Nephron progenitor cell (in vitro differentiated cells): ENCODE results near the gene CMTM7.
A peak's percentile ranks its signal among the peaks of the same experiment; 100 is the strongest.

Source experiments
- DNase-seq: peaks from one replicate; pipeline ENCODE4 v3.0.0; 2021
- H3K27ac Mint-ChIP-seq: 2 replicates; pipeline ENCODE4 v1.8.0; 2021; ENCODE audit warnings: mild to moderate bottlenecking, moderate library complexity, mixed read lengths
- H3K27me3 Mint-ChIP-seq: 2 replicates; pipeline ENCODE4 v1.8.0; 2021; ENCODE audit warnings: mild to moderate bottlenecking, low read depth, mixed read lengths; ENCODE audit not compliant: poor library complexity
- H3K36me3 Mint-ChIP-seq: 2 replicates; pipeline ENCODE4 v1.8.0; 2021; ENCODE audit warnings: low read depth, mixed read lengths
- H3K4me1 Mint-ChIP-seq: 2 replicates; pipeline ENCODE4 v1.8.0; 2021; ENCODE audit warnings: mixed read lengths
- H3K4me3 Mint-ChIP-seq: 2 replicates; pipeline ENCODE4 v1.8.0; 2021; ENCODE audit warnings: mild to moderate bottlenecking, moderate library complexity, mixed read lengths
- H3K9me3 Mint-ChIP-seq: 2 replicates; pipeline ENCODE4 v1.8.0; 2021; ENCODE audit warnings: mild to moderate bottlenecking, moderate library complexity, mixed read lengths
- TF ChIP-seq, protein P1 (sequence below): fragments of 200-600 bp; sonication (generic); IDR thresholded peaks from 2 replicates; pipeline ENCODE4 v1.5.0; 2021; ENCODE audit warnings: antibody characterized with exemption

CMTM7 gene

DNA sequence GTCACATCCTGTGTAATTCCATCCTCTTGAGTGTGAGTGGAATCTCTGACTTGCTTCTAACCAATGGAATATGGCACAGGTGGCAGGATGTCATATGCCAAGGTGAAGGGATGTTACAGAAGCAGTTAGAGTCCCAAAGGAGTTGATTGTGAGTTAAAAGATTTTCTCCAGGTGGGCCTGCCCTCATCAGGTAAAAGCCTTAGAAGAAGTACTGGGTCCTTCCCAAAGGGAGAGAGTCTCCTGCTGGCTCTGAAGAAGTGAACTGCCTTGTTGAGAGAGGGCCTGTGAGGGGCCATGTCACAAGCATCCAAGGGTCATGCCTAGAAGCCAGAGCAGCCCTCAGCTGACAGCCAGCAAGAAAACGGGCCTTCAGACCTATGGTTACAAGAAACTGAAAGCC, 13.1 kb downstream of the CMTM7 start:
- TF ChIP-seq, protein P1, sequence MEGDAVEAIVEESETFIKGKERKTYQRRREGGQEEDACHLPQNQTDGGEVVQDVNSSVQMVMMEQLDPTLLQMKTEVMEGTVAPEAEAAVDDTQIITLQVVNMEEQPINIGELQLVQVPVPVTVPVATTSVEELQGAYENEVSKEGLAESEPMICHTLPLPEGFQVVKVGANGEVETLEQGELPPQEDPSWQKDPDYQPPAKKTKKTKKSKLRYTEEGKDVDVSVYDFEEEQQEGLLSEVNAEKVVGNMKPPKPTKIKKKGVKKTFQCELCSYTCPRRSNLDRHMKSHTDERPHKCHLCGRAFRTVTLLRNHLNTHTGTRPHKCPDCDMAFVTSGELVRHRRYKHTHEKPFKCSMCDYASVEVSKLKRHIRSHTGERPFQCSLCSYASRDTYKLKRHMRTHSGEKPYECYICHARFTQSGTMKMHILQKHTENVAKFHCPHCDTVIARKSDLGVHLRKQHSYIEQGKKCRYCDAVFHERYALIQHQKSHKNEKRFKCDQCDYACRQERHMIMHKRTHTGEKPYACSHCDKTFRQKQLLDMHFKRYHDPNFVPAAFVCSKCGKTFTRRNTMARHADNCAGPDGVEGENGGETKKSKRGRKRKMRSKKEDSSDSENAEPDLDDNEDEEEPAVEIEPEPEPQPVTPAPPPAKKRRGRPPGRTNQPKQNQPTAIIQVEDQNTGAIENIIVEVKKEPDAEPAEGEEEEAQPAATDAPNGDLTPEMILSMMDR, result no peak
- no peak overlapping the region for H3K4me3 Mint-ChIP-seq
- no peak for DNase-seq
- H3K27me3 Mint-ChIP-seq, result peaks cover 3% of the 10 kb centered on the region
- peaks cover 25% of the 10 kb centered on the region for H3K36me3 Mint-ChIP-seq
- no peak overlapping the region for H3K27ac Mint-ChIP-seq
- no peaks in the 10 kb centered on the region for H3K9me3 Mint-ChIP-seq
- peaks cover 44% of the 10 kb centered on the region for H3K4me1 Mint-ChIP-seq

DNA sequence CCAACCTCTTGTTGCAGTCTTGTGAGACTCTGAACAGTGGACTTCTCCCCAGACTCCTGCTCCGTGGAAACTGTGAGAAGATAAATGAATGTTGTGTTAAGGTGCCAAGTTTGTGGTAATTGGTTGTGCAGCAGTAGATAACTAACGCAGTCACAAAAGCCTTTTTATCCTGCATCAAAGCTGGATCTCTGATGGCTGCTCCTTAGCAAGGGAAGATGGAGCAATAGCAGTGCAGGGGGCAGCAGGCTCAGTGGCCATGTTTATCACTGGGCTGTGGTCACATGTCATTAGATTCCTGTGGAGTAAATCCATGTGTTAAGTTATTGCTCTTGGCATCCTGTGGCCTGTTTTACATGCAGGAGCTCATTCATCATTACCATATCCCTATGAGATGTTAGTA, 13.5 kb downstream of the CMTM7 start:
- DNase-seq, result no peak
- TF ChIP-seq, protein P1, result no peak
- H3K4me3 Mint-ChIP-seq, result no peak overlapping the region
- peaks cover 25% of the 10 kb centered on the region for H3K36me3 Mint-ChIP-seq
- peaks cover 3% of the 10 kb centered on the region for H3K27me3 Mint-ChIP-seq
- H3K4me1 Mint-ChIP-seq, result peaks cover 48% of the 10 kb centered on the region
- H3K27ac Mint-ChIP-seq, result no peak overlapping the region
- H3K9me3 Mint-ChIP-seq, result no peaks in the 10 kb centered on the region

DNA sequence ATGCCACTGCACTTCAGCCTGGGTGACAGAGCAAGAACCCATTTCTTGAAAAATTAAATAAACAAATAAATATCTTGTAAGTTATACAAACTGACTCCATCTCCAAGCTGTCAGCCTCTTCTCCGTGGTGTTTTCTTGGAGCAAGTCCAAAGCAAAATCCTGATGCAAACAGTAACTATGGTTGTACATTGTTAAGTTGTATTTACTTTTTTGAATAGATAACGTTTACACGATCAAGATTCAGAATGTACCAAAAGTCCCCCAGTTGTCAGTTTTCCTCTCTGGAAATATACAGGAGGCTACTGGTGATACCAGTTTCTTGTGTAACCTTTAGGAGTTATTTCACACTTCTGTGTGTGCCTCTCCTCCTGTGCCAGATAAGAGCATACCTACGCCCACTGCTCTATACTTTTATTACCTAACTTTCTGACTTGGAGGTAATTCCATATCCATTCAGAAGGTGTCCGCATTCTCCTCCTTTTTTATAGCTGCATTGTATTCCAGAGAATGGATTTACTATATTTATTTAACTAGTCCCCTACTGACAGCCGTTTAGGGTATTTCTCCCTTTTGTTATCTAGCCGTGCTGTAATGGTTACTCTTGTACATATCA, 14.2 kb downstream of the CMTM7 start:
- H3K36me3 Mint-ChIP-seq, result peaks cover 25% of the 10 kb centered on the region
- TF ChIP-seq, protein P1, result no peak
- H3K9me3 Mint-ChIP-seq, result no peaks in the 10 kb centered on the region
- H3K27ac Mint-ChIP-seq, result no peak overlapping the region
- H3K4me1 Mint-ChIP-seq, result peaks cover 49% of the 10 kb centered on the region
- H3K4me3 Mint-ChIP-seq, result no peak overlapping the region
- H3K27me3 Mint-ChIP-seq, result no peaks in the 10 kb centered on the region
- no peak for DNase-seq

DNA sequence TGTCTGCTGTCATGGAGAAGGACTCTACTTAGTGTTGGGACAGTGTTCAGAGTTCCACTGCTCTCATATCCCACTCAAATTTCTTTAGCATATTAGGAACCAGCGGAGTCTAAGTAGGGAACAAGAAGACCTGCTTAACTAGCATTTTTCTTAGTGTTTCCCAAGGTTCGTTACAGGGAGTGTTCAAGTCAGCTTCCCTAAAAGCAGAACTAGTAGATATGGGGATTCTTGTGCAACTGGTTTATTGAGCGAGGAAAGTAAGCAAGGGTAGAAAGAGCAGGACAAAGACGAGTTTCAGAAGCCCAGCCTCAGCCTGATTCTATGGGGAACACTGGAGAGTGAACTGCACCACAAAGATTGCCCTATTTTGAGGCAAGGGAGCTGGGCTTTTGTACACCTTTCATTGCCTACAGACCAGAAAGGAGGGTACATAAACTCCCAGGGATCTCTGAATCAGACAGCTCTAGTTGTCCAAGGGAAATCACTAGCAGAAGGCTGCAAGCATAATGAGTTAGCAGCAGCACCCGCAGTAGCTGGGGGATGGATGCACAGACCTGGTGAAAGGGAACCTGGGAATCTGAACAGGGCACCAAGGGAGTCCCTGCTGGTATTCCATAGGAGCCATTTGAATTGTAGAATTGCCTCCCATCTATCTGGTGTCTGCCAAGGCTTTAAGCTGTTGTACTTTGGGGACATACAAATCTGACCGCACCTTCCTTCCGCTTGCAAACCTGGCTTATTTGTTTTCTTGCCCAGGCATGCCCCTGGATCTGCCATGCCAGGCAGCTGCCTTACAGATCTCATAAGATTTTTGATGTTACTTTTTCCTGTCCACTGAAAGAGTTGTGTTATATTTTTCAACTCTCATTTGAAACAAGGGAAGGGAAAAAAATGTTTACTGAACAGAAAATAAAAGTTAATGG, 15.1 kb downstream of the CMTM7 start:
- H3K9me3 Mint-ChIP-seq, result no peaks in the 10 kb centered on the region
- H3K36me3 Mint-ChIP-seq, result peaks cover 25% of the 10 kb centered on the region
- H3K27ac Mint-ChIP-seq, result peak overlapping the region; percentile 2
- H3K4me3 Mint-ChIP-seq, result no peak overlapping the region
- H3K4me1 Mint-ChIP-seq, result peaks cover 50% of the 10 kb centered on the region
- TF ChIP-seq, protein P1, result no peak
- DNase-seq, result no peak
- no peaks in the 10 kb centered on the region for H3K27me3 Mint-ChIP-seq

DNA sequence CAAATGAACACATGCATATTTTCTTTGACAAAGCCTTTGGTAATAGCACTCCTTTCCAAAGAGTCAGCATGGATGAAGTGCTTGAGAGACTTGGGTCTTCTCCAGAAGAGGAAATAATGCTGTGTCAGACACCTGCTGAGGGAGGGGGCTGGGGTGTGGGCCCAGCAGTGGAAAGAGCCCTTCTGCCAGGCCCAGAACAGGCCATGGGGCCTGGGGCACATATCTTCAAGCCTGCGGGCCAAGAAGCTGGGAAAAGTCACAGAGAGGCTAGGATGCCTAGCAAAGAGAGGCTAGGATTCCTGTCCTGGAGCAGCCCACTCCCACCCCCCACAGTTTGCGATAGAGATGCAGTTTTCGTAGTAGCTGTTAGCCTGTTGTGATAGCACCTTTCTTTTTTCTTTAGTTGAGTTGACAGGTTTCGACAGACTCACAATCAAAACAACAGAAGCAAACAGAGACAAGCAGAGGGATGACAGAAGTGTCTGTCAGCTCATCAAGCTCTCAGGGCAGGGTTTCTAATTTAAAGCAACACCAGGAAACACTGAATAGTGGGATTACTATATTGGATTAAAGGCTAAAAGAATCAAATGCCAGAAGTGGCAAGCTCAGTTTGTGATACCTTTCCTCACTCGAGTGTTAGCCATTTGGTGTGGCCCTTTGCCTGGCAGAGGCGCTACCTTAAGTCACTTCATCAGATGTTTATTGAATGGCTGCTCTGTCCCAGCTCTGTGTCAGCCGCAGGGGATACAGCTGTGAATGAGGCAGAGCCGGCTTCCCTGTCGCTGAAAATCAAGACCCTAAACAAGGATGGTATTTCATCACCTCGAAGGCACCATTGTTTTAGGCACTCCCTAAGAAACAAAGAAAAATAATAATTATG, 19.0 kb downstream of the CMTM7 start:
- TF ChIP-seq, protein P1, result no peak
- Mint-ChIP-seq H3K36me3 (peaks cover 21% of the 10 kb centered on the region), H3K4me1 (peaks cover 37% of the 10 kb centered on the region), H3K9me3 (no peaks in the 10 kb centered on the region), H3K27me3 (no peaks in the 10 kb centered on the region), H3K4me3 (no peak overlapping the region), H3K27ac (peak overlapping the region; percentile 62)
- DNase-seq, result no peak
